GF-D8 (cell line): ENCODE data around the gene UGT1A8.
"Not testable (repeated sequence)": the region's sequence is repeated elsewhere in the genome, so short reads cannot be mapped to it uniquely, and the experiment has no call there.

Source experiments
- DNase-seq: peaks from one replicate; lab custom pipeline; 2025; lab: John Stamatoyannopoulos, UW

Gene UGT1A8

DNA sequence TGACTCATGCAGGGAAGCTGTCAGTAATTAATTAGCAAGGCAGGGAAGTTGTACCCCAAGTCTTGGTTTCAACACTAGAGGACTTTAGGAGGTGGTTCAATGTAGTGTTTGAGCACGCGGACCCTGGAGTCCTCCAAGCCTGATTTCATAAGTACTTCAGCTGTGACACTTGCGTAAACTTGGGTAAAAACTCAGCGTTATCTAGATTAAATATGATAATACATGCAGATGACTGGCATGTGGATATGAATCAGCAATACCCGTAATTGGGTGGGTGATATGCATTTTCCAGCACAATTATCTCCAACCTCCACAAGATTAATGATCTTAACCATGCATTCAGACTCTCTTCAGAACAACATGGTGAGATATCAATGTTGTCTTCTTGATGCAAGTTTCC is 69.5 kb downstream of the UGT1A8 start:
- peak; percentile 85 for DNase-seq

DNA sequence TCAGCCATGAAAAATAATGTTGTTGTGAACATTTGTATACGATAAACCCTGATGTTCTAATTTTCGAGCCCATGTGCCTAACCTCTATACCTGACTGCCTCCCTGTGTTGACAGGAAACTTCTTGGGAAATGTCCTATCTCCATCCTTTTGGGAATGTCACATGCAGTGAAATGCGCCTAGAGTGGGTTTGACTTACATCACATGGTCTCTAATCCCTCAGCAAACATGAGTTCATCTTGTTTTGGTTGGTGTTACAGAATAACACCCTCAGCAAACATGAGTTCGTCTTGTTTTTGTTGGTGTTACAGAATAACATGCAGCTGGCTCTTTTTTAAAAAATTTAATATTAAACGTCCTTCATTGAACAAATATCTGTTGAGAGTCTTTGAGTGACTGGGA is 70.9 kb downstream of the UGT1A8 start:
- no peak for DNase-seq

DNA sequence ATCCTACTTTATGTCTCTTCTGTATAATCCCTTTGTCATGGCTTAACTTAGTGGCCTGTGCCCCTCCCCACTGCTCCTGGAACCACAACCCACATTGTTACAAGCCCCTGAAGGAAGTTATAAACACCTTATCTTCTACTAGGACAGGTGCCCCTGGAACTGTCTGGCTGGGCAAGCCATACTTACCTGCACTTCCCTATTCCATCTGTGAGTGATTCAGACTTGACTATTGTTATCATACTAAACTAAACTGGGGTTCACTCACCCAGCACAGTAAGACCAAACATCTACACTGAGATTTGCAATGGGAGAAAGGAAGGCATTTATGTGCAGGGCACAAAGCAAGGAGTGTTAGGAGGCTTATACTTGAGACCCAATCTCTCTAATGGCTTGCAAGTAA is 71.6 kb downstream of the UGT1A8 start:
- no peak for DNase-seq

DNA sequence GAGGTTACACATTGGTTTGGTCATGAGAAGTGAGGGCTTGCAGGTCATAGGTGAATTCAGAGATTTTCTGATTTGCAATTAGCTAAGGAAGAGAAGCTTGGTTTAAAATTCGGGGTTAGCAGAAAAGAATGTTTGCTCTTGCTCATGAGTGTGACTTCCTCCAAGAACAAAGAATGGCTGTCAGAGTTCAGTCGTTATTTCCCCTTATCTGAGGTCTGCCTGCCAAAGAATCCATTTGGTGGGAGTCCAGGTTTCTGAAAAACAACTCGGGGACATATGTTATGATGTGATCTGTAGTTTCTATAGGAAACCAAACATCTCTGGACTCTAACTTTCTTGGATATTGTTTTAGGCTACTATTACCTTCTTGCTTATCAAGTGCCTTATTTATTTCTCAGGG is 72.1 kb downstream of the UGT1A8 start:
- DNase-seq, result no peak

DNA sequence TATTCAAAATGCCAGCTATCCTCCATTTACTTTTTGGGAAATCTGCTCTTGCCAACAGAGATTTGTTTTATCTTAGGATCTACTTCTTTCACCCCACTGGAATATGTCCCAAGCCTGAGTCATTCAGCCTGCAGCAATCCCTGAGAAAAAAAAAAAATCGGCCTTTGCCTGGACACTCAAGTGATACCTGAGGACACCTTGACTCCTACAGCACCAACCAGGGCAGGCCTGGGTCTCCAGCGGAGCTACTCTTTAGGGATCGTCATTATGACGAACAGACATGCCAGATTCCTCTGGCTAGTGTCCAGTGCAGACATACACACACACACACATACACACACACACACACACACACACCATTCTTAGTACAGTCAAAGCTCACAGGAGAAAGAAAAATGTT is 73.0 kb downstream of the UGT1A8 start:
- no peak for DNase-seq

DNA sequence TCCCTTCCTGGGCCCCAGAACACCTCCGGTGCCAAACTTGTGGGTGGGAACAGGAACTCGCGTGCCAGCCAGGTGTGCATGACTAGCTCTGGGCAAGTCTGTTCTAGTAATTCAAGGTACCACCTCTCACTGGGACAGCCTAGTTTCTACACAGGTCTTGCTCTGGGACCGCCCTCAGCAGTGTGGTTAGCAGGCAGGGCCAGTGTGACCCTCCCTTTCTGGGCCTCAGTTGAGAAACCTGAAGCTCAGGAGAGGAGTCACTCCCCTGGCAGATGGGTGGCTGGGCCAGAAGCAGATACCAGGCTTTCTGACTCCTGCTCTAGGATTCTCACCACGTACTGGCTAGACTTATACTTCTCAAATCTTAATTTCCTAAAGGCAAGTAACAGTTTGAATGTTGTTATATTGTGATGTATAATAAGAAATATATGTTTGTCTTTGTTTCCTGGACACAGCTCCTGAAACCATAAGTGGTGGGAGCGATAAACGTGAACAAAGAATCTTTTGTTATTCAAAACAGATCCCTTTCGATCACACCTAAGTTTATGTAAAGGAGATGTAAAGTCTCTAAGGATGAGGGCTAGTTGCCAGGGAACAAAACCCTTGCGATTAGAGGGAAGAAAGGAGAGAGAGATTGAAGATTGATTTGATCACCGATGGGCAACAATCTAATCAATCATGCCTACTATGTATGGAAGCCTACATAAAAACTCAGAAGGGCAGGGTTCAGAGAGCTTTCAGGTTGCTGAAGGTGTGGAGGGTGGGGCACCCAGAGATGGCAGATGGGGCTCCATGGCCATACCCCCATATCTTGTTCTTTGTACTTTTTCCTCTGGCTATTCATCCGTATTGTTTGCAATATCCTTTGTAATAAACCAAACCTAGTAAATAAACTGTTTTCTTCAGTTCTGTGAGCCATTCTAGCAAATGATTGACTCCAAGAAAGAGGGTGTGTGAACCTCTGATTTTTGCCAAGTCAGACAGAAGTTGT is 74.3 kb downstream of the UGT1A8 start:
- DNase-seq, result no peak

DNA sequence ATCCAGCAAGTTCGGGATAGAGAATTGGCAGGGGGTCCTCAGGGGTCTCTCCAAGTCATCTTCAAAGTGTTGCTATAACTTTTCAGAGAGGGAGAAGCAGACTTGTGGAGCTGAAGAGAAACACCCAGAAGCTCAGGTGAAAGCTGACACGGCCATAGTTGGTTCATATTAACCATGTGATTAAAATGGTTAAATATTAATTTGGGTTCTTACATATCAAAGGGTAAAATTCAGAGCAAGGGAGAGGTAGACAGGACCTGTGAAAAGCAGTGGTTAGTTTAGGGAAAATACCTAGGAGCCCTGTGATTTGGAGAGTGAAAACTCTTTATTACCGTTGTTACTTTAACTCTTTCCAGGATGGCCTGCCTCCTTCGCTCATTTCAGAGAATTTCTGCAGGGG is 75.2 kb downstream of the UGT1A8 start, which contains the start of gene UGT1A6:
Gene UGT1A6 (plus strand): TSS at position 243 of the 400 bp plus-strand sequence. CDS start 115 bp downstream, at position 358.
- DNase-seq, result no peak

DNA sequence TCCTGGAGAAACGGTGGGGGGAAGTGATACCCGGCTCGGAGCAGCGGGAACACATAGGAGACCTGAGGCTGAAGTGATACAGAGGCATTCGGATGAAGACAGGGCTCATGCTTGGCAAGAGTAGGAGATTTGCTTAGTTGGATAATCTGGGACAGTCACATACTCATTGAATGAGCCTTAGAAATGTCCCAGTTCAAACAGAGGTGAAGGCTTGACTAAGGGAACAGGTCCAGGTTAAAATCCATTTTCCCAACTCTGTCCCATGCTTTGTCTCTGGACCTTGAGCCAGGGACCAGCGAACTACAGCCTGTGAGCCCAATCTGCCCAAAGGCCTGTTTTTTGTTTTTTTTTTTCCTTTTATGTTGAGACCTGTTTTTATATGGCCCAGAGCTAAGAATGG is 76.5 kb downstream of the UGT1A8 start:
- DNase-seq, result no peak

DNA sequence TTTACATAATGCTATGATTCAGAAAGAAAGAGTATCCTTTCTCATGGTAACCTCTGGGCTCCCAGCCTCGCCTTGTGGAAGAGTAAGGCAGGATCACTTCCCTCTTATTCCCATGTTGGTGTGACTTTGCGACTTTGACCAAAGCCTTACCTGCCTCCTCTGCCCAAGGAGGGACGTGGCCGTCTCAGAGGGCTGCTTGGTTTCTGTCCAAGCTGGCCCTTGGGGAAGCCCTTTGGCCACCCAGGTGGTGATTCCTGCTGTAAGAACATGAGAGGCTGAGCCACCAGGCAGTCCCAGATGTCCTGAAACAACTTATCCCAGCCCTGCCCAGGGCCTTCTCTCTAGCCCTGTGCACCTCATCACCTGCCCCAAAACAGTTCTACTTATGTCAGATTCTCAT is 81.3 kb downstream of the UGT1A8 start:
- DNase-seq, result no peak

DNA sequence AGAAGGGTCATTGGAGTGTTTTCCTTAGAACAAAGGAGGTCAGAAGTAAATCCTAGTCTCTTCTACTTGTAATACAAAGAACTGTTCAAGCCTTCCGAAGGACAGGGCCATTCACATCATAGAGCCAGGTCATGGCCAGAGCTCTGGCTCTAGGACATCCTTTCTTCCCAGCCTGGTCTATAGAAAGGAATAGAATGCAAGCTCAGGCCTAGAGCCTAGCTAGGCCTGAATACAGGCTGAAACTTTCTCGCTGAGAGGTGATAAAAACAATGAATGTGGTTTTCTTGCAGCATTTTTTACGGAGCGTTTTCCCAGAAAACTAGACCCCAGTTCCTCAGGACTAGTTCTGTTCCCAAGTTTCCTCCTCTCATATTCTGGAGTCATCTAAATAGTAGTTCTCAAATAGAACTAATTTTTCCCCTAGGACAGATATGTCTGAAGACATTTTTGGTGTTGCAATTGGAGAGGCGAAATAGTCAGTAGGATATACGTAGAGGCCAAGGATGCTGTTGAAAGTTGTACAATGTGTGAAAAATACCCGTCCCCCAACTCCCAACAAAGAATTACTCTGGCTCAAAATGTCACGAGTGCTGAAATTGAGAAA is 82.1 kb downstream of the UGT1A8 start:
- DNase-seq, result peak; percentile 47

DNA sequence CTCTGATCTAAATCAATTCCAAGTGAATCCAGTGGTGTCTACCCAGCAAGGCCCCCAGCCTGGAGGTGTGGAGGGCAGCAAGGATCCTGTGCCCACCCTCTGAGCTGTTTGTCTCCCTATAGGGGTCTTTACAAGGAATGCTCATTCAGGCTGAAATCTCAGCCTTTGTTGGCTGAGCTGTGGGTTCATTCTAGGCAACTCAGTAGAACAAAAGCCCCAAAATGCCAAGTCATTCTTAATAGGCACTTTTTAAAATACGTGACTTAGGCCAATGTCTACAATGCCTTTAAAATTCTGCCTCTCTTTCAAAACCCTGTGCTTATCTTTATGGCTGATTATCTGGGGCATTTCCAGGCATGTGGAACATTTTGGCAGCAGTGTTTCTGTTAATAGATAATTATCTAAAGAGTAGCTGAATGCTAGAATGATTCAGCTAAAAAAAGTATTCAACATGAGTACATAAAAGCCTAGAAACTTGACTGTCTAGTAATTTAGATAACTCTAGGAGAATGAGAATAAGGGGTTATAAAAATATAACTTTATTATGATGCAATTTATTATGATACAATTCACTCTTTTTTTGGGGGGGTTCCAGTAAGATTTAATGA is 82.7 kb downstream of the UGT1A8 start:
- DNase-seq, result peak; percentile 84

DNA sequence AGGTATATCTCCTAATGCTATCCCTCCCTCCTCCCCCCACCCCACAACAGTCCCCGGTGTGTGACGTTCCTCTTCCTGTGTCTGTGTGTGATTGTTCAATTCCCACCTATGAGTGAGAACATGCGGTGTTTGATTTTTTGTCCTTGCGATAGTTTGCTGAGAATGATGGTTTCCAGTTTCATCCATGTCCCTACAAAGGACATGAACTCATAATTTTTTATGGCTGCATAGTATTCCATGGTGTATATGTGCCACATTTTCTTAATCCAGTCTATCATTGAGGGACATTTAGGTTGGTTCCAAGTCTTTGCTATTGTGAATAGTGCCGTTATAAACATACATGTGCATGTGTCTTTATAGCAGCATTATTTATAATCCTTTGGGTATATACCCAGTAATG is 83.4 kb downstream of the UGT1A8 start:
- not testable (repeated sequence) for DNase-seq

DNA sequence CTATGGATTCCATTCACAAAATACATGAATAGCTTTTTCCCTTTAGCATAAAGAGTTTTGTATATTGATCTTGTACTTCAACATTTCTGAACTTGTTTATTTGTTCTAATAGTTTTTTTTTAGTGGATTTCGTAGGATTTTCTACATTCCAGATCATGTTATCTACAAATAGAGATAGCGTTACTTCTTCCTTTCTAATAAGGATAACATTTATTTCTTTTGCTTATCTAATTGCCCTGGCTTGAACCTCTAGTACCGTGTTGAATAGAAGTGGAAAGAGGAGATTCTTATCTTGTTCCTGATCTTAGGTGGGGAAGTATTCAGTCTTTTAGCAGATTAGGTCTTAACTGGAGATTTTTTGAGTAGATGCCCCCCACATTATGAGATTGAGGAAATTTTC is 84.8 kb downstream of the UGT1A8 start:
- DNase-seq, result no peak

DNA sequence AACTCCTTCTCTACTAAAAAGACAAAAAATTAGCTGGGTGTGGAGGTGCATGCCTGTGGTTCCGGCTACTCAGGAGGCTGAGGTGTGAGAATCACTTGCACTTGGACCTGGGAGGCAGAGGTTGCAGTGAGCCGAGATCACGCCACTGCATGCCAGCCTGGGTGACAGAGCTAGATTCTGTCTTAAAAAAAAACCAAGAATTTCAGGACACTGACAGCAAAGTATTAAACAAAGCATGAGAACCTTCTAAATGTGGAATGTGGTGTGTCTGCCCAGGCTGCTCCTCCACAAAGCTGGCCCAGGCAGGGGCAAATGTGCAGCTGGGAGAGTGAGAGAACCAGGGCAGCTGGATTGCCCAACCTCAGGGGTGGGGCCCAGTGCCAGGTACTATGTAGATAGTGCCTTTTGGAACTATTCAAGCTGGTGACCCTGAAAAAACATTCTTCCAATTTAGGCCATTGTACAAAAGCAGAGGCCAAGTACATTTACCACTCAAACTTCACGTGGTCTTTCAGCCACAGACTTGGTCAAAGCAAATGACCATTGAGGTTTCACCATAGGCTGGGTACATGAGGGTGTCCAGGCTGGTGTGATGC is 88.6 kb downstream of the UGT1A8 start:
- no peak for DNase-seq

DNA sequence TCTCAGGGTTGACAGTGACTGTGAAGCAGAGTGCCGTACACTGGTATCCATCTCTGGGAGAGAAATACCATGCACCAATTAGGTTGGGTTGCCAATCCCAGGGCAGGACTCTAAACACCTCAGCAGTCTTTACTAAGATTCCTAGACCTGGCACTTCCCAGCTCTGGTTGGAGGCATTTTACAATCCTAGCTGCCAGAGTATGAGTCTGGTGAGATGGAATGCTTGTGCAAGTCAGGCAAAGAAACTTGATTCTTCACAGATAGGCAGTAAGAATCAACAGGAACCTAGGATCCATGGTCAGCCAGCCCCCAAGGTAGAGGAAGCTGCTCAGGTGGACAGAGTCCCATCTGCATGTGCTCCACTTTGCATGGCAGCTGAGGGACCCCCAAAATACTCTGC is 89.3 kb downstream of the UGT1A8 start:
- no peak for DNase-seq

DNA sequence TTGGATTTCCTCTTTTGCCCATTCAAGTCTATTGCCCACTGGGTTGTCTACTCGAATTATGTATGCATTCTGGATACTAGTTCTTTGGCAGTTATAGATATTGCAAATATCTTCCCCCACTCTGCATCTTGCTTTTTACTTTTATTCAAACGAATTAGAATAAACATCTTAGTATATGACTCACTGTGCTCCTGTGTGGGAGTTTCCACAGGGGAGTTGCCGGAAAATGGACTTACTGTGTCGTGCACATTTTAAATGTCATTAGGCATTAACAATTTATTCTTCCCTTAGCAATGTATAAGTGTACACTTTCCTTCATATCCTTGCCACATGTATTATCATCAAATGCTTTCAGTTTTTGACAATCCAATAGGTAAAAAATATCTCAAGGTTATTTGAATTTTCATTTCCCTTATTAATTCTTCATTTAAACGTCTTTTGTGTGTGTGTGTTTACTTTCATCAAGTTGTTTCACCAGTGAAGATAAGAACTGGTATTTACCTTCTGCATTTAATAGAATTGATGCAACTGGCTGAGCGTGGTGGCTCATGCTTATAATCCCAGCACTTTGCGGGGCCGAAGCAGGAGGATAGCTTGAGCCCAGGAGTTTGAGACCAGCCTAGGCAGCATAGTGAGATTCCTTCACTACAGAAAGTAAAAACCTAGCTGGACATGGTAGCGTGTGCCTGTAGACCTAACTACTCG is 90.7 kb downstream of the UGT1A8 start:
- no peak for DNase-seq

DNA sequence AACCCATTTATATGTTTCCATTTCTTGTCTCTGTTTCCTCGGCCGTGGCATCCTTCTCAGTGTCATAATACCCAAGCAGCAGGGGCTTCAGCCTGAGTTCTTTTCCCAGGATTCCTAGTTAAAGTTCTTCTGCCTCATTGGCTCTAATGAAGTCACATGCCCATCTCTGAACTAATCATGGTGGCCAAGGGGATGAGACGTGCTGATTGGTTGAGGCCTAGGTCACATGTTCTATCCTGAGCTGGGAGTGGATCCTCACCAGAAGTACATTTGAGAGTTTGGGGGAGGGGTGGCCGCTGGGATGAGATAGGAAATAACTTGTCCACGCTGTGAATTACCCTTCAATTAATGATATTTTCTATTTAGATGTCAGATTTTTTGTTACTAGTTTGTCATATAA is 91.5 kb downstream of the UGT1A8 start:
- no peak for DNase-seq

DNA sequence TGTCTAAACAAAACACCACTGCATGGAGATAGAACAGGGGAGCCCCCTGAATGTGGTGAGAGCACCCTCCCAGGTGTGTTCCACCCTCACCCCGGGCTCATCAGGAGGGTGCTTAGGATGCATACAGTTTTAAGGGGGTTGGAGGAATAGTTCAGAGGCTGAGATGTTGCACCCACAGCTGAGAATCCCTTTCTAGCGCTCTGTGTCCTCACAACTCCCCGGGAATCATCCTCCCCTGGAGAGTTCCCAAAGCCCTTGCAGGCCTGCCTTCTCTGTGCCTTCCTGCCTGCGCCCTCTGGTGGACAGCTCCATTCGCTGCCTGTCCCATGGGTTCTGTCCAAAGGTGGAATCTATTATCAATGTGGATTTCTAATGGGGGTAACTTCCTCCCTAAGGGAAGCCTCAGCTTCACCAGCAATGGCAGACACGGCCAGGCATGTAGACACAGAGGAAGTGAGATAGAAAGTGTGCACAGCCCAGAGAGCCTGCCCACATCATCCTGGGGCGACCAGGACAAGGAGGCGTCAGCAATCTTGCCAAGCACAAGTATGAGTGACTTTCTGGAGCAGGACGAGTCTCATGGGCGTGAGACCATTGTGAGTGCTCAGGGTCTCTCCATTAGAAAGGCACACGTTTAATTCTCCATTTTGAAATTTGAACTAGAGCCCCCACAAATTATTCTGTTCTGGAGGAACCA is 94.0 kb downstream of the UGT1A8 start:
- DNase-seq, result no peak

DNA sequence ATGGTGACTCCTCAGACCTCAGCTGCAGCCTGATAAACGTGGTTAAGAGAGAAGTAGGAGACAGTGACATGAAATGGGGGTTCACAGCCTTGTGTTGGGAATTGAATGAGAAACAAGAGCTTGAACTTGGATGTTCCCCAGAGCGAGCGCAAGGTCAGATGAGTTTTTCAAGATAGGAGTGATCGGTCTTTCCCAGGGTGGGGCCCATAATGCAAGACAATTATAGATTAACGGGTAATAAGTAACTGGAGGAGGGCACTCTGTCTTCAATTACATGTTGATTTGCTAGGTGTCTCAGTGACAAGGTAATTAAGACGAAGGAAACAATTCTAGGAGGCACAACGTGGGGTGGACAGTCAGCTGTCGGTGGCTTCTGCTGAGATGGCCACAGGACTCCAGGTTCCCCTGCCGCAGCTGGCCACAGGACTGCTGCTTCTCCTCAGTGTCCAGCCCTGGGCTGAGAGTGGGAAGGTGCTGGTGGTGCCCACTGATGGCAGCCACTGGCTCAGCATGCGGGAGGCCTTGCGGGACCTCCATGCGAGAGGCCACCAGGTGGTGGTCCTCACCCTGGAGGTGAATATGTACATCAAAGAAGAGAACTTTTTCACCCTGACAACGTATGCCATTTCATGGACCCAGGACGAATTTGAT is 95.3 kb downstream of the UGT1A8 start, which contains the start of gene UGT1A5:
Gene UGT1A5 (plus strand): TSS at position 297 of the 651 bp plus-strand sequence. CDS start 85 bp downstream, at position 382.
- no peak for DNase-seq

DNA sequence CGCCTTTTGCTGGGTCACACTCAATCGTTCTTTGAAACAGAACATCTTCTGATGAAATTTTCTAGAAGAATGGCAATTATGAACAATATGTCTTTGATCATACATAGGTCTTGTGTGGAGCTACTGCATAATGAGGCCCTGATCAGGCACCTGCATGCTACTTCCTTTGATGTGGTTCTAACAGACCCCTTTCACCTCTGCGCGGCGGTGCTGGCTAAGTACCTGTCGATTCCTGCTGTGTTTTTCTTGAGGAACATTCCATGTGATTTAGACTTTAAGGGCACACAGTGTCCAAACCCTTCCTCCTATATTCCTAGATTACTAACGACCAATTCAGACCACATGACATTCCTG is 95.8 kb downstream of the UGT1A8 start:
- DNase-seq, result no peak

DNA sequence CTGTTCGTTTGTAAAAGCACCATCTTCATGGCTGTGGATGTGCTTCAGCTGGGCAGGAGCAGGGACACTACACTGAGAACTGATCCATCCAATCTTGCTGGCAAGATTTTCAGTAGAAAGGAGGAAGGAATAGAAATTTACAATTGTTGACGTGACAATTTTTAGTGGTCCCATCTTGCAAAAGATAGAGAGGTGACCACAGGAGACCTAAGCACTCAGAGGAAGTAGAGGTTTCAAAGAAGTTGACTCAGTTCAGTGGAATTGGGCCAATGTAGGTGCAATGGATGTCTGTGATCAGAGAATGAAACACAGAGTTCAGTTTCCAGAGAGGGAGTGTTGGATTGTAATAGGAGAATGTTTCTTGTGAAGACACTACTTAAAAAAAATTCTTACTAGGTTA is 96.7 kb downstream of the UGT1A8 start:
- DNase-seq, result no peak
